Putamen (tissue), 1 donor: ENCODE results near the gene ADAP1.
A peak's percentile ranks its signal among the peaks of the same experiment; 100 is the strongest.
"Not testable (repeated sequence)": the region's sequence is repeated elsewhere in the genome, so short reads cannot be mapped to it uniquely, and the experiment has no call there.

ENCODE experiments used
- DNase-seq: peaks from one replicate; pipeline ENCODE4 v3.0.0-alpha.2; 2016; ENCODE audit warnings: low spot score

The ADAP1 gene

DNA sequence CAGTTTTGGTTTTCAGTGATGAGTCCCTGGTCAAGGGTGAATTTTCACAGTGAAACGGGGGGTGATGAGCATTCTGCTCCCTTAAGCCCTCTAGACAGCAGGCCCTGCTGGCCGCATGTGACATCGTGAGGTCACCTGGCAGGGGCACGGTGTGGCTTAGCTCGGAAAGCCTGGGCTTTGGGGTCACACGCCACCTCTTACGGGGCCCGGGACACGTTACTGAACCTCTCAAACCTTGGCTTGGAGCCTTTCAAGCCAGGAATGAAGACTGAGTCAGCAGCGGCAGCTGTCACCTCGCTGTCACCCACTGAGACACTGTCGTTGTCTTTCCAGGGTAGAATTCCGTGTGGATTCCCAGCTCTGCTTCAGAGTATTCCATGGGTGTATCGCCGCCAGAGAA lies 74.0 kb downstream of the ADAP1 start:
- no peak for DNase-seq

DNA sequence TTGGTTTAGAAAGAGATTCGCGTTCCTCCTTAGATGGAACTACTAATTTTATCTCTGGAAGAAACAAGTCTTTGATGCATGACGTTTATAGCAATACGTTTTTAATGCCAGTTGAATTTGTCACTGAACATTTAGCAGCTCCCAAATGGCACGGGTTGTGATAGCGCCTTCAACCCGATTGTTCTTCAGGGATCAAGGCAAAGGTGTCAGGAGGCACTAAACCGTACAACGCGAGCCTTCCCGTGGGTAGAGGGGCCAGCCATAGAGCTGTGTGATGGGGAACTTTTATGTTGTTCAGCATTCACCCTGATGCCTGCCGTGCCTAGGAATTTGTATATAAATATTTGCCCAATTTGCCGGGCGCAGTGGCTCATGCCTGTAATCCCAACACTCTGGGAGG lies 74.8 kb downstream of the ADAP1 start:
- DNase-seq = no peak

DNA sequence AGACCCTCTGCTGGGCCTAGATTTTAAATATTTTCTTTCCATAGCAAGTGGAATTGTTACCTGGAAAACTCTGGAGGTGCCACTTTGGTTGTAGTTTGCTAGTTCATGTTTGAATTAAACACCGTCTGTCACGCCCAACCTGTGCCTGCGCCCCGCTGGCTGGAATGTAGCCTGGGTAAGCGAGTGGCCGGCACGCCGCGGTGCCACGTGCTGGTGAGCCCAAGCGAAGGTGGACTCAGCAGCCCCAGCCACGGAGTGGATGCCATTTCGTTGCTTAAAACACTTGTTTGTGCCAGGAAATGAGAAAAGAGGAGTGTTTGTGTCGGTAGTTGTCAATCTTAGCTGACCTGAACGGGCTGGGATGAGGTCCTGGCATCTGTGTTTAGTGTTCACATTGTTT lies 75.4 kb downstream of the ADAP1 start:
- no peak for DNase-seq

DNA sequence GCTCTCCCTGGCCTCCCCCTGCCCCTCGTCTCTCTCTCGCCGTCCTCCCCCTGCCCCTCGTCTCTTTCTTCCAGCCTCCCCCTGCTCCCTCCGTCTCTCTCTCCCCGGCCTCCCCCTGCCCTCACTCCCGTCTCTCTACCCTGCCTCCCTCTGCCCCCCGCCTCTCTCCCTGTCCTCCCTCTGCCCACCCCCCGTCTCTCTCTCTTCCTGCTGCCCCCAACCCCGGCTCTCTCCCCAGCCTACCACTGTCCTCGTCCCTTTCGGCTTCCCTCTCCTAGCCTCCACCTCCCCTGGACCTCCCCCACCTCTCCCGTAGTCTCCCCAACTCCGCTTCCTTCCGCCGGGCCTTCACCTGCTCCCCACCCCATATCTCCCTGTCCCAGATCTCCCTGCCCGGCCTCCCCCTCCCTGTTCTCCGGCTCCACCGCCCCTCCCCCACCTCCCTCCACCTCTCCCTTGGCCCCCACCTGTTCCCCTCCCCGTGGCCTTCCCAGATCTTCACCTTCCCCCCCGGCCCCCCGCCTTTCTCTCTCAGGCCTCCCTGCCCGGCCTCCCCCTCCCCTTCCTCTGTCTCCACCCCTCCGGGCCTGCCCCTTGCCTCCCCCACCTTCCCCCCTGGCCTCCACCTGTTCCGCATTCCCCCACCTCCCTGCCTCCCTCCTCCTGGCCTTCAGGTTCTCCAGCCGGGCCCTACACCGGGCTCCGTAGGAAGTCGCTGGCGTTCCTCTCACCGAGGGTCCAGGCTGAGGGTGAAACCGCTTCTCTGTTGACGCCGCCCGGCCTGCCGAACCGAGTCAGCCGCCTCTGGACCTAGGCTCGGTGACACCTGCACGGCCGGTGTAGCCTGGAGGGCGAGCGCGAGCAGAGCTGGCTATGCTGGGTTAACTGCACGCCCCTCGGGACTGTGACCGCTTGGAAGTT lies 76.9 kb downstream of the ADAP1 start:
- DNase-seq = no peak

DNA sequence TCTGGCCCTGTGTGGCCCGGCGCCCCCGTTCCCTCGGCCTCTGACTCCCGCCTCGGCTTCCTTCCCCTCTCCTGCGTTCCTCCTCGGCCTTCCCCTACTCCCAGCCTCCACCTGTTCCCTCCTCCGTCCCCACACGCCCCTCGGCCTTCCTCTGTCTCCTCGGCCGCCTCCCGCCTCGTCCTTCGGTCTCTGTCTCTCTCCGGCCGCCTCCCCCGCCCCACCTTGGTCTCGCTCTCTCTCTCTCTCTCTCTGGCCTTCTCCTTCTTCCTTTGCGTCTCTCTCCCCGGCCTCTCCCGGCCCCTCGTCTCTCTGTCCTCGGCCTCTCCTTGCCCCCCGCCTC lies 77.5 kb downstream of the ADAP1 start:
- no peak for DNase-seq

DNA sequence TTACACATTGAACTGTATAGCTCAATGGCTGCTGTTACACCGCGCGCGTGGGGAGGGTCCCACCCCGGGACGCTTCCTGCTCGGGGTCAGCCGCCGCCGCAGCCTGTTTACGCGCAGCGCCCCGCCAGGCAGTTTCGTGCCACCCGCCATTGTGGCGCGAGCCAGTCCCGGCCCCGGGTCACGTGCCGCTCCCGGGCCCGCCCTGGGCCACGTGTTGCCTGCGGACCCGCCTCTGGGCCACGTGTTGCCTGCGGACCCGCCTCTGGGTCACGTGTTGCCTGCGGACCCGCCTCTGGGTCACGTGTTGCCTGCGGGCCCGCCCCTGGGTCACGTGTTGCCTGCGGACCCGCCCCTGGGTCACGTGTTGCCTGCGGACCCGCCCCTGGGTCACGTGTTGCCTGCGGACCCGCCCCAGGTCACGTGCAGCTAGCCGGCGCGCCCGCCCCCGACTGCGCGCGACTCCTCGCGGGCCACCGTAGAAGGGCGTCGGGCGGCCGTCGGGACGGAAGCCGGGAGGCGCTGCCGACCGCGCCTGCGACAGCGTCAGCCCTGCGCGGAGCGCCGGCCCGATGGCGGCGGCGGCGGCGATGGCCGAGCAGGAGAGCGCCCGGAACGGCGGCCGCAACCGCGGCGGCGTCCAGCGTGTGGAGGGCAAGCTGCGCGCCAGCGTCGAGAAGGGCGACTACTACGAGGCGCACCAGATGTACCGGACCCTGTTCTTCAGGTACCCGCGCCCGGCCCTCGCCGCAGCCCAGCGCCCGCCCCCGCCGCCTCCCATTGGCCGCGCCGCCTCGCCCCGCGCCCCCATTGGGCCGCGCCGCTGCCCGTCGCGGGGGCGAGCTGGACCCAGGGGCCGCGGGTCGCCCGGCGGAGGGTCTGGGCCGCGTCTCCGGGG lies 78.2 kb downstream of the ADAP1 start, which contains the start of gene GET4:
Gene GET4 (plus strand): TSS at position 478 of the 895 bp plus-strand sequence. CDS start 92 bp downstream, at position 570.
- peak; percentile 95 for DNase-seq

DNA sequence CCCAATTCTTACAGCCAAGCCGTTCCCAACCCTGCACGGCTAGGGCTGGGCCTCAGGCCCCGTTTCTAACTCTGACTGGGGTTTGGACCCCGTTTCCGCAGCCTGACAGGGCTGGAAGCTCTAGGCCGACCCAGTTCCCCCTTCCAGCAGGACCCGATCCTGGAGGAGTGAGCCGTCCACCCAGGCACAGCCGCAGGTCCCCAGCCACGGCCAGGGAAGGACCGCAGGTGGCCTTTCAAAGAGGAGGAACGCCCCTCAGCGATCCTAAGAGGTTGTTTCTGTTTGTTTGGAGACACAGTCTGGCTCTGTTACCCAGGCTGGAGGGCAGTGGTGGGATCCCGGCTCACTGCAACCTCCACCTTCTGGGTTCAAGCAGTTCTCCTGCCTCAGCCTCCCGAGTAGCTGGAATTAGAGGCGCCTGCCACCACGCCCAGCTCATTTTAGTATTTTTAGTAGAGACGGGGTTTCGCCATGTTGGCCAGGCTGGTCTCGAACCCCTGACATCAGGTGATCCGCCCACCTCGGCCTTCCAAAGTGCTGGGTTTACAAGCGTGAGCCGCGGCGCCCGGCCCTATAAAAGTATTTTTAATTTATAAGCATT lies 78.9 kb downstream of the ADAP1 start:
- no peak for DNase-seq

DNA sequence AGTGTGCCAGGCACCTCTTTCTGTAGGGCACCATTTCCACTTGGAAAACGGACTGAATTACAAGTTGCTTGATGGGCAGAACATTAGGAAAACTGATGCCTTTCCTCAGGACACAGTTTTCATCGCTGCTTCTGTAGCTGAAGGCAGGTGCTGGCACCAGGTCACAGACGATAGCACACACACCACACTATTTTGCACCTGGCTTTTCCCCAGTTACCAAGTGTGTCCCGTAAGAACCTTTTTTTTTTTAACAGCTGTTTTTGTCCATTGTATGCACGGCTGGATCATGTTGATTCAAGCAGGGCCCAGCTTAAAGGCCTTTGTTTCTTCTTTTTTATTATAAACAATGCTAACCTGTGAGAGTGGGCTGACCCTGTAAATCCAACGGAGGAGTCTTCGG lies 79.4 kb downstream of the ADAP1 start:
- DNase-seq = no peak

DNA sequence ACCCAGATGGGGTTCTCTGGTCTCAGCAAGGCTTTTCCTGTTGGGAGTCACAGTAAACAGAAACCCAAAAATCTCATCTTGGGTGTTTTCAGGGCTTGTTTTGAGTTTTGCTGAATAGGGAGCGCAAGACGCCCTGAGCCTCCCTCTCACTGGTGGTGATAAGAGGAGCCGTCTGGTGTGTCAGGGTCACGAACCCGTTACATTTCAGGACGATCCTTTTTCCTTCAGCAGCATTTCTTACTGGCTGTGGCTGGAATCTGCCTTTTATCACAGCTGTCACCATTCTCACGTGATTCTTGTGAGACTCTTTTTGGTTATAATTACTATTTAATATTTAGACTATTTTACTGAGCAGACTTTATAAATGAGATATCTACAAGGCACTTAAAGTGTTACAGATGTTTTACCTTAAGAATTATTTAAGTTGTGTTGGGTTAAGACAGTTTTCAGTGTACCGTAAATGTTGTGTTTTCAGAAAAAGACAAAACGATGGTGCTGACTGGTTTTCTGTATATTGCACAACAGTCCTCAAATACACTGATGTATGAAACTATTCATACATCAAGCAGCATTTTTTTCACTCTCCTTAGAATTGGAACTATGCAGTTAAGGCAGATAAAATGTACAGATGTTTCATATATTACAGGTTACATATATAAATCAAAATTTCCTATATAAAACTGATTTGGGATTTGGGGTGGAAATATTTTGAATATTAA lies 80.3 kb downstream of the ADAP1 start:
- no peak for DNase-seq

DNA sequence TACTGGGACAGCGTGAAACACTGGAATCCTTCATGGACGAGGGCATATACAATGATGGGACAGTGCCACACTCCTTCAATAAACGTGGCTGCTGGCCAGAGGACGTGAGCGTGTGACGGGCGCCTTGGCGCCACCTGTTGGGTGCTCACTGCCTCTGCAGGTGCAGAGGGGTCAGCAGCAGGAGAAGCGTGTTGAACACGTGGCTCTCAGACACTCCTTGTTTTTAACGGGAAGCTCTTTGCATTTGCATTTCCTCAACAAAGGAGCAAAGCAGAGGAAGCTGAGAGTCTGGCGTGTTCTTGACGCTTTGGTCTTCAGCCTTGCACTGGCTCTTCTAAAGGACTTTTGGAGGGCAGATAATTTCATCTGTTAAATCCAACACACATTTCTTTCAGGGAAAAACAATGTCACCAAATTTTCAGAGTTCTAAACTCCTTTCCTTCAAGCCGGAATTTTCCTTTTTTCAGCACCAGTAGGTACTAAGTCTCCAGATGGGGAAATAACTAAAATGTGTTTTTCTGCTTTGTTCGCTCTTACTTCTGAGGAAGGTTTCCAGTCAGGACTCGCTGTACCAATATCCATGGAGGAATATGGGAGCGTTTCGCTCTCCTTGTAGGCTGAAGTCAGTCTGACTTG lies 81.0 kb downstream of the ADAP1 start:
- DNase-seq = peak; percentile 81

DNA sequence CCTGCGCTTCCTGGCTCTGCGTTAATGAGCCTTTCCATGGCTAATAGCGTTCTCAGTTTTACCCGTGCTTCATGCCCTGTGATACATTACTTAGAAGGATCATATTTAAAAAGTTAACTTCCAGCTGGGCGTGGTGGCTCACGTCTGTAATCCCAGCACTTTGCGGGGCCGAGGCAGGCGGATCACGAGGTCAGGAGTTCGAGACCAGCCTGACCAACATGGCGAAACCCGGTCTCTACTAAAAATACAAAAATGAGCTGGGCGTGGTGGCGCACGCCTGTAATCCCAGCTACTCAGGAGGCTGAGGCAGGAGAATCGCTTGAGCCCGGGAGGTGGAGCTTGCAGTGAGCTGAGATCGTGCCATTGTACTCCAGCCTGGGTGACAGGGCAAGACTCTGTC lies 81.8 kb downstream of the ADAP1 start:
- DNase-seq = not testable (repeated sequence)

DNA sequence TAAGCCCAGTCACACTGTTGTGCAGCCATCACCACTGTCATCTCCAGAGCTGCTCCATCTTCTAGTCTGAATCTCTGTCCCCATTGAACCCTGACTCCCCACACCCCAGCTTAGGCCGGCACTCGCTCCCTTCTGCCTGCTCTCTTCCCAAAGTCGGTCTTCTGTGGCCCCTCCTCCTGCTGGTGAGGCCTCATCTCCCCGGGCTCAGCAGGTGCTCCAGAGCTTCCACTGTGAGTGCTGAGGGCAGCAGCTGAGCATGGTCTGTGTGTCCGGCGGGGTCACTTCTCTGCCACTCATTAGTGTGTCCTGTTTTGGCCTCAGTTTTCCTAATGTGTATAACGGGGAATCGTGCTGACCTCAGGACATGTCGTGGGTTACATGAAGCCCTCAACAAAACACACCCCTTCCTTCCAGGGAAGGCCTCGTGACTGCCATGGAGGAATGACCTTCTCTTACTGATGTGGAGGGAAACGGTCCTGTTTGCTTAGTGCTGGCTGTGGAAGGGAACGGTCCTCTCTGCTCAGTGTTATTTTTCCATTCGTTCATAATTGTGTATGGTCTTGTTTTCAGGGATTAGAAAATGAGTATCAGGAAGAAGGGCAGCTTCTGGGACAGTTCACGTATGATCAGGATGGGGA lies 82.5 kb downstream of the ADAP1 start:
- no peak for DNase-seq

DNA sequence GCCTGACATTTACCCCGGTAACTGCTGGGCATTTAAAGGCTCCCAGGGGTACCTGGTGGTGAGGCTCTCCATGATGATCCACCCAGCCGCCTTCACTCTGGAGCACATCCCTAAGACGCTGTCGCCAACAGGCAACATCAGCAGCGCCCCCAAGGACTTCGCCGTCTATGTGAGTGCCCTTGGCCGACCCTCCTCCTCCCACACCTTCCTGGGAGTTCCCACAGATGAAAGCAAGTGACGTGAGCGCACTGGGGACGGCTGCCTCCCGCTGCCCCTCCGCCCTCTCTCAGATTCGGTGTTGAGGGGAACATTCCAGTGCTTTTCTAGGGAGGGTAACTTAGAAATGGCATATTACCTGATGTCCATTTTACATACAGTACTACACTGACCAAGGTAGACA lies 85.1 kb downstream of the ADAP1 start:
- DNase-seq = no peak

DNA sequence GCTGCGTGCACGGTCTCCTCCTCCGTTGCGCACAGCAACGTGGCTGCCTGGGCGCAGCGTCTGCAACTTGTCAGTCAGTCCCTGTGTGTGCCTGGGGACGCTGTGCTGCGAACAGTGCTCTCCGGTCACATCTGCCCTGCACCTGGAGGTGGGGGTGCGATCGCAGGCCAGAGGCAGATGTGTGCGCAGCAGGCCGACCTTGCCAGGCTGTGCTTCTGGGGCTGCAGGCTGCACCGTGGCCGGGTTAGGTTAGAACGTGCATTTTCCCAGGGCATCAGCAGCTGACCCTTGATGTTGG lies 86.3 kb downstream of the ADAP1 start:
- no peak for DNase-seq

DNA sequence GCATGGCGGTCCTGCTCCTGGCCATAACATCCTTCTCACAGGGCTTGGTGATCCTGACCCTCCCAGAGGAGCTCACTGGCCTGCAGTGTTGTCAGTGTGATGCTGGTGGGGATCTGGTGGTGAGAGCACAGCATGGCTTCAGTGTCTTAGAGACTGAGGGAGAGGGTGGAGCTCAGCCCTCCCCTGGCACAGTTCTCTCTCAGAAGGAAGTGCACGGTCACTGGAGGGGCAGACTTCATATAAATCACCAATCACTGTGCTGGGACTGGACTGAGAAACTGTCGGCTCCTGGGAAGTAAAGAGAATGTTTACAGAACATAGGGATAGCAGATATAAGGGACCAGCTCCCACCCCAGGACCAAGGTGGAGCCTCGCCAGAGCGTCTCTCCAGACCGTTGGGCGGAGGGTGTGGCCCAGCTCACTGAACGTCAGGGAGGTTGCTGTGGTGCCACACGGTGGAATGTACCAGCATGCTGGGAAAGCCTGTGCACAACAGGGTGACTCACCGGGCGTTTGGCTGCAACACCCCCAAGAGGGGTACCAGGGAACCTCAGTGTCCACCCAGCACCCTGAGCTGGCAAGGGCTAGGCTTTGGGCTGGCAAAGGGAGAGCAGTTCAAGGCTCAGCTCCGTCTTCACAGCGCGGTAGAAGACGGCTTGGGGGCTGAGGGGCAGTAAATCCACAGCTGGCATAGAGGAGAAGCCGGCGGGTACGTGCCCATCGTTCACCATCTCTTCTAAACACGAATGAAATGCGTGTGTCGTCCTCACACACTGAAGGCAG lies 86.9 kb downstream of the ADAP1 start:
- DNase-seq = no peak

DNA sequence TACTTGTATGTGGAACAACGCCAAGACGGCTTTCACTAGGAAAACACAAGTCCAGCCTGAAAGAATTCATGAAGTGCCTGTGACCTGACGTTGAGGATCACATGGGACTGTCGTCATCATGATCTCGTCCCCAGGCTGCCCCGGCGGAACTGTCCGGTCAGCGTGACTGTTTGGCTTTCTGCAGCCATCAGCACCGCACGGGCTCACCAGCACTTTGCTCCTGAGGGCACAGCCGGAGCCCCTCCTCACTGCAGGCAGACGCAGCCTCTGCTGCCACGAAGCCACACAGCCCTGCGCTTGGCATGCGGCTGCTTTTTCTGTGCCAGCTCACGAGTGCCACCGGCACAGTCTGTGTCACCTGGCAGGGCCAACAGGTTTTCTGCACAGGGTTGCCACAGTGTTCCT lies 87.5 kb downstream of the ADAP1 start:
- DNase-seq = no peak

DNA sequence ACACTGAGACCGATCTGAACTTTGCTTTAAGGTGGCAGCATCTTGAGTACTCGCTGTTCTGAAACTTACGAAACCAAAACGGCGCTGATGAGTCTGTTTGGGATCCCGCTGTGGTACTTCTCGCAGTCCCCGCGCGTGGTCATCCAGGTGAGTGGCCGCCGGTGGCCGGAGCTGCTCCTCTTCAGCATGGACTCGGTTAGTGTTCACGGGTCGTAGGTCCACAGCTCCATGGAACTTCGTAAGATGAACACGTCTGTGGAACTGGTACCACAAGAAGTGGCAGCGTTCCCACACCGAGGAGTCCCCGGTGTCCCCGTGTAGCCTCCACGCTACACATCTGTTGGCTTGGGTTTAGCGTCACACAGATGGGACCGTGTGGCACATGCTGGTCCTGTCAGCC lies 88.6 kb downstream of the ADAP1 start:
- no peak for DNase-seq

DNA sequence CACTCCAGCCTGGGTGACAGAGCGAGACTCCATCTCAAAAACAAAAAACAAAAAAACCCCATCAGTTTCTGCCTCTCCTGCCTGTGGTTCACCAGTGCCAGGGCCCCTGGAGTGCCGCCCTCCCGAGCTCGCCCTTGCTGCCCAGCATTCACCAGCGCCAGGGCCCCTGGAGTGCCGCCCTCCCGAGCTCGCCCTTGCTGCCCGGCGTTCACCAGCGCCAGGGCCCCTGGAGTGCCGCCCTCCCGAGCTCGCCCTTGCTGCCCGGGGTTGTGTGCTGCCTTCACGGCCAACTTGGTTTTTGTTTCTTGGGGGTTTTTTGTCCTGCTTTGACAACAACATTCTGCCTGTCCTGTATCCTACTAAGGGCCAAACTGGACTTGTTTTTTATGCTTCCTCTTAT lies 91.4 kb downstream of the ADAP1 start:
- no peak for DNase-seq

DNA sequence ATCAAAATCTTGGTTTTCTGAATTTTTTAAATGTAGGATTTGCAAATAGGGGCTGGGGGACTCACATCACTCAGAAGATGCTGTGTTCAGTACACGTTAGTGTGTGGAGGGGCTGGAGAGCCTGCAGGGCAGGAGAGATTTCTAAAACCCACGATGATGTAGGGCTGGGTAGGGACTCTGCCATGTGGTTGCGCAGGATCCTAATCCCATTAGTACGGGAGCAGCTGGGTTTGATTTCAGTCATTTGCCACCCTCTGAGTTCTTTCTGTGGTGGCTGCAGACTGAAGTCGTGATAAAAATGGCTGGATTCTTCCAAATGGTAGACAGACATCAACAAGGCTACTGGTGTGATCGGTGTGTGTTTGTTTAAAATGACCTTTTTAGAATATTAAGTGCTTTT lies 92.3 kb downstream of the ADAP1 start:
- no peak for DNase-seq

DNA sequence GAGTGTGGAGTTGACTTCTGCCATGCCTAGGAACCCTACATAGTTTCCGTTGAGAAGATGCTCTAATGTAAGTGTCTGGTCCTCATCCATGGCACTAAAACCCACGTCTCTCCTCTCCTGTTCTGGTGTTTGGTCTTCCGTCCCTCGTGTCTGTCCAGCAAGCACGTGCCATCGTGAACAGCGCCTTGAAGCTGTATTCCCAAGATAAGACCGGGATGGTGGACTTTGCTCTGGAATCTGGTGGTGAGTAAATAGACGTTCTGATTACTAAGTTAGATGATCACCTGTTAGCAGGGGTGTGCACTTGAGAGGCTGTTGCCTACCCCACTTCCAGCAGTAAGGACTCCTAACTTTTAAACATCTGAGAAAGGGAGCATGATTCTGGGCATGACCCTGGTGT lies 93.3 kb downstream of the ADAP1 start:
- DNase-seq = no peak
